Esophagus muscularis mucosa (tissue), 3 donors: ENCODE results near the gene GAPDH.

Experiments
- POLR2A ChIP-seq: fragments of 450-650 bp; IDR thresholded peaks from one replicate; pipeline ENCODE4 v1.6.1; 2017; ENCODE audit warnings: antibody characterized with exemption, moderate library complexity, mild to moderate bottlenecking, low read depth
- POLR2AphosphoS5 ChIP-seq, 2 donors: sonication (generic); formaldehyde crosslinking; IDR thresholded peaks; one replicate each; pipeline ENCODE4 v1.6.1; 2017; ENCODE audit warnings: antibody characterized with exemption in 2 of 2
- TF ChIP-seq, protein P1 (sequence below), 3 experiments: fragments of 200-600 bp in 2 of 3; fragments of 450-650 bp in 1 of 3; sonication (generic) in 2 of 3; IDR thresholded peaks; one replicate each; pipeline ENCODE4 v1.5.1; 2017 to 2019; ENCODE audit warnings: antibody characterized with exemption in 3 of 3, mild to moderate bottlenecking in 2 of 3, moderate library complexity in 1 of 3

DNA sequence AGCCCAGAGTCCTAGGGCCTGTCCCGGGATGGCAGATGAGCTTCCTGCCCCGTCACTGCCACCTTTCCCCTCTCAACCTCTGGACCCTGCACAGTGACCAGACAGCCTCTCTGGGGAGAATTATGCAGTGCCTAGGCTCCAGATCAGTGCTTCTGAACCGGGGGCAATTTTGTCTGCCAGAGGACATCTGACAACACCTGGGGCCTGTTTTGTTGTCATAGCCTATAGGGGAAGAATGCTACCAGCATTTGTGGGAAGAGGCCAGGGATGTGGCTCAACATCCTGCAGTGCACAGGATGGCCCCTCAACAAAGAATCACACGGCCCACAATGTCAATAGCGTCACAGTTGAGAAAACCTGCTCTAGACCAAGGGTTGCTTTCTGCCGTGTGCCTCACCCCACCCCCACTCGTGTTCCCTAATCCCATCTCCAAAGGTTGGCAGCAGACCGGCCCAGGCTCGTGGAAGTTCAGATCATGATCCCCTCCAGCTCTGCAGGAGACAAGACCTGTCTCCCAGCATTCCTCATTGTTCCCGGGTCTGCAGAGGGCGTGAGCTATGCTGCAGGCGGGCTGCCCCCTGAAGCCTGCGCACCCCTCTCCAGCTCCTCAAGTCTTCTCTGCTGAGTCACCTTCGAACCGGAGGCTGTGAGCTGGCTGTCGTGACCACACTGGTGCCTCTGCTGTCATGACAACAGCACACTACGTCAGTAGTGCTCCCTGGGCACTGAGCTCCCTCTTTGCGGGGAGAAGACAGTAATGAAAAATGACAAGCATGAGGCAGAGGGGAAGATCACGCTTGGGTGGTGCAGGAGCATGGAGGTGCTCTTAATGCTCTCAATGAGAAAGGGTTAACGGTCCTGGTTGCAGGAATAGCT, 2.0 kb upstream of the GAPDH start:
- TF ChIP-seq, protein P1, sequence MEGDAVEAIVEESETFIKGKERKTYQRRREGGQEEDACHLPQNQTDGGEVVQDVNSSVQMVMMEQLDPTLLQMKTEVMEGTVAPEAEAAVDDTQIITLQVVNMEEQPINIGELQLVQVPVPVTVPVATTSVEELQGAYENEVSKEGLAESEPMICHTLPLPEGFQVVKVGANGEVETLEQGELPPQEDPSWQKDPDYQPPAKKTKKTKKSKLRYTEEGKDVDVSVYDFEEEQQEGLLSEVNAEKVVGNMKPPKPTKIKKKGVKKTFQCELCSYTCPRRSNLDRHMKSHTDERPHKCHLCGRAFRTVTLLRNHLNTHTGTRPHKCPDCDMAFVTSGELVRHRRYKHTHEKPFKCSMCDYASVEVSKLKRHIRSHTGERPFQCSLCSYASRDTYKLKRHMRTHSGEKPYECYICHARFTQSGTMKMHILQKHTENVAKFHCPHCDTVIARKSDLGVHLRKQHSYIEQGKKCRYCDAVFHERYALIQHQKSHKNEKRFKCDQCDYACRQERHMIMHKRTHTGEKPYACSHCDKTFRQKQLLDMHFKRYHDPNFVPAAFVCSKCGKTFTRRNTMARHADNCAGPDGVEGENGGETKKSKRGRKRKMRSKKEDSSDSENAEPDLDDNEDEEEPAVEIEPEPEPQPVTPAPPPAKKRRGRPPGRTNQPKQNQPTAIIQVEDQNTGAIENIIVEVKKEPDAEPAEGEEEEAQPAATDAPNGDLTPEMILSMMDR (IDR thresholded peaks at IDR 0.05), result no peak
- TF ChIP-seq POLR2A (peak; percentile 1), POLR2AphosphoS5 (IDR thresholded peaks at IDR 0.05) (peak; percentile 83 to 89)
